Placental pericyte (primary cell): ENCODE measurements around the gene CEND1. TPM values are rescaled to one million over a fixed set of nuclear protein-coding genes. Genes with fewer than 3 reads are reported as not detected.

ENCODE experiments used
- small RNA-seq: library from RNA; depleted of rRNA; stranded (forward); fragments of <200 nt; gene quantifications from one replicate; pipeline ENCODE3, GENCODE V24; 2012; ENCODE audit warnings: low replicate concordance
- total RNA-seq: library from RNA; depleted of rRNA; stranded (reverse); fragments of >200 nt; gene quantifications from 2 replicates; pipeline ENCODE4 v1.2.3, GENCODE V29; 2012

Gene CEND1
- 0.22 and 1.4 TPM in 2 replicates for total RNA-seq

DNA sequence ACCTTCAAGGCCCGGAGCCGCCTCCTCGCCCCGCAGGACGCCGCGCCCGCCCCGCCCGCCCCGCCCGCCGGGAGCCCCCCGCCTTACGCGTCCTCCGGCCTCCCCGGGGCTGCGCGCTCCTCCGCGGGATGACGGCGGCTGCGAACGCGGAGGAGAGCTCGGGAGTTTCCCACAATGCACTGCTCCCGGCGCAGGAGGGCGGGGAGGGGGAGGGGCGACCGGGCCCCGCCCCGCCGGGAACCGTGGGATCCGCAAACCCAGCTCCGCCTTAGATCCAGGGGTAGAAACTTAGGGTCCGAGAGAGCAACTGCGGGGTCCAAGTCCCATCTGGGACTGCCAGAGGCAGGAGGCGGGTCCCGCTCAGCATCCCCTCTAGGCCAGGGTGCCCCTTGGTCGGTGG, at the start of gene CEND1:
Gene CEND1 (minus strand): TSS at position 148 of the 400 bp plus-strand sequence. CDS start 1,514 bp downstream, outside the sequence.

DNA sequence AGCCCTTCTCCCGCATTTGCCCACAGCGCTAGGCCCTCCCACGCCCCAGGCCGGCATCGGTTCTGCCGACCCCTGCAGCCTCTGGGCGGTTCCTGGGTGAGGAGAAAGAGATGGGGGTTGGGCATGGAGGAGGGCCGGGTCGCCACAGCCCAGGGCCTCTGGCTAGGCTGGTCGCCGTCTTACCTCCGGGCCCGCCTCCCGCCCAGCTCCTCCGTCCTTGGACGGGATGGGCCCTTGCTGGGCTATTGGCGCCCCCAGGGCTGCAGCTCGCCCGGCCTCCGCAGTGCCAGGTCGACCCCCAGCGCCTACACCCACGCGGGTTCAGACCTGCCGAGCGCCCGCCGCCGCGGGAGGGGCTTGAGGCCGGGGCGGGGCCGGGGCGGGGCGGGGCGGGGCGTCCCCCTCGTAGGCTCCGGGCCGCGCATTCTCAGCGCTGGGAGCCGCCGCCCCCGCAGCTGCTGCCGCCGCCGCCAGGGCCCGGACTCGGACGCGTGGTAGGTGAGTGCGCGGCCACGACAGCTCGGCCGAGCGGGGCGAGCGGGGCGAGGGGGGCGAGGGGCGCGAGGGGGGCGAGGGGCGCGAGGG, 42.7 kb upstream of the CEND1 start, which contains the start of gene CD151:
Gene CD151 (plus strand): TSS at position 424 of the 585 bp plus-strand sequence. CDS start 3,118 bp downstream, outside the sequence.

DNA sequence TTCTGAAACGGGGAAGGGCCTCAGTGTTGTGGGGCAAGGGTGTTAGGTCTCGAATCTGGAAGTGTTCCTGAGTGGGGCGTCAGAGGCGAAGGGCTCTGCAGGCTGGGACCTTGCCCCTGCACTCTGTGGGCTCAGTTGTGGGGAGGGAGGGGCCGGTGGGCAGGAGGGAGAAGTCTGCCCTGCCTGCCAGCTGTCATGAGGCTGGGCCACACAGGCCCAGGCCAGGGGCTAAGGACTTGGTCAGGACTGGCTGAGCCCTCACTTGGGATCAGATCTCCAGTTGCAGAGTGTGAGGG, 38.0 kb upstream of the CEND1 start, which contains the start of gene CRACR2B:
Gene CRACR2B (plus strand): TSS at position 23 of the 296 bp plus-strand sequence. CDS start 689 bp downstream, outside the sequence.

DNA sequence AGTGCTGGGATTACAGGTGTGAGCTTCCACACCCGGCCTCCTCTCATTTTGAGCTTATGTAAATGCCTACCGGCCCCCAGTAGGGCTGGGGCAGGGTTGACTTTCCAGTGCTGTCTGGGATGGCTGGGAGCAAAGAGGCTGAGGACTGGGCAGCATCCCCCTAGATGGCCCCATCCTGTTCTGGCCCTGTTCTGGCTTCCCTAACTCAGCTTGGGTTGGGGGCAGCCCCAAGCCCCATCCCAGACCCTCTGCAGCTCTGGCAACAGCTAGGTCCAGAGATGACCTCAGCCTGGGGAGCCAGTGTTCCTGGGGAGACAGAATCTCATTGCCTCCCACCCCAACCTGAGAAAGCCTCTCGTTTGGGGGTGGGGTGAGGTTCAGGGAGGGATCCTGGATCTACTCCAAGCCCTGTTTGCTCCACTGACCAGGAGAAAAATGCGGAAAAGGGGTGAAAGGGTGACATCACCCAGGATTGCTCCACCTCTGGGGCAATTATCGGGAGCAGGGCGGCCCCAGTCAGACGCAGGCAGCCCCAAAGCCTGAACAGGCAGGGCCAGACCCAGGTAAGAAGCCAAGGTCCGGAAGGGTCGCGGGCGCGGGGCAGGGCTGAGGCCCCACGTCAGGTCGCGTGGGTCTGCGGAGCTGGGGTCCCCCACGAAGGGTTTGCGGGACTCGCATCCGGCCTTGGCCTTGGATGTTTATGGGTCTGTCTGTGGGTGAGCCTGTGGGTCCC, 28.7 kb upstream of the CEND1 start, which contains the start of gene PNPLA2:
Gene PNPLA2 (plus strand): TSS at position 519 of the 733 bp plus-strand sequence. CDS start 805 bp downstream, outside the sequence.

DNA sequence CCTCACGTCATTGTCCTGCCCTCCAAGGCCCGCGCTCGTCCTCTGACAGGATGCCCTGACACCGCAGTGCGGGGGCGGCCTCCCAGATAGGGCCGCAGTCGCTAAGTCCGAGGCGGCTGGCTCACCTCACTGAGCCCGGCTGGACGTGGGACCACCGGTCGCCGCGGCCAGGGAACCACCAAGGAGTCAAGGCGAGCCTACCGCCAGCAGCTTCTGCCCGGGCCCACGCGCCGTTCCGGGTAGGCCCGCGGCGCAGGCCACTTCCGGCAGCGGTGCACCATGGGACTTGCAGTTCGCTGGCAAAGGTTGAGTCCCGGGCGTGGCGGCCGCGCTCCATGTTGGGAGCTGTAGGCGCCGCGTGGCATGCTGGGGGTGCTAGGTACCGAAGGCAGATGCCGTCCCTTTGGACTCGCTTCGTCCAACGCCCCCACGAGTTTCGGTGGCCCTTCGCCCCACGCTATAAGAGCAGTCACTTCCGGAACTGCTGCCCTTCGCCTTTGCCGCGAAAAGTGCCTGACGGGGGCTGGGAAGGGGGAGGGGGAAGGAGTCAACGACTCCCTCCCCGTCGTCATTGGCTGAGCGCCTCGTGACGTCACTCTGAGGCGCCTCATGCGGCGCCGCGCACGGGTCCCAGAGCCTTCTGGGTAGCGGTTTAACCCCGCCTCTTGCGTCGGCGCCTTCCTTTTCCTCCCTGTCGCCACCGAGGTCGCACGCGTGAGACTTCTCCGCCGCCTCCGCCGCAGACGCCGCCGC, 19.6 kb upstream of the CEND1 start, which contains the start of gene RPLP2:
Gene RPLP2 (plus strand): TSS at position 681 of the 753 bp plus-strand sequence. CDS start 268 bp downstream, outside the sequence.

DNA sequence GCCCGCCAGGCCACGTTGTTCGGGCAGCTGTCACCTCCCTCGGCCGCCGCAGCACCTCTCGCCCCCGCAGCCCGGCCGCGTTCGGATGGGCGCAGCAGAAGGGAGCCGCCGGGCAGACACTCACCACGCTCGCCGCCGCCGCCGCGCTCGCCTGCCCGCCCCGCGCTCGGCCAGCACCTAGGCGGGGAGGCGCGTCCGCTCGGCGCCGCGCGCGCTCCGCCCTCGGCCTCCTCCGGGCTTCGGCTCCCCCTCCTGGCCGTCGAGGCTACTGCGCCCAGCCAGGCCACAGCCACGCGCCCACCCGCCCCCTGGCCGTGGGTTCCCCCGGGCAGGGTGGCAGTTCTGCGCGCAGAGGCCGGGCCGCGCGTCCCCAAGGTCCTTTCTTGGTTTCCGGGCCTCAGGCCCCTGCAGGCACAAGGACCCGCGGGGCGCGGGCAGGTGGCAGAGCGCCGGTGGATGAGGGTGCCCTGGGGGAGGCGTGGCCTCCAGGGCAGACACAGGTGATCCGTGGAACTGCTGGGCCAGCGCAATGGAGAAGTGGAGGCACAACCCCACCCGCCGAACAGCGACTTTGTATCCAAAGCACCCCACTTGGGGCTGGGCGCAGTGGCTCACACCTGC, 8.3 kb upstream of the CEND1 start, which contains the start of gene SLC25A22:
Gene SLC25A22 (minus strand): TSS at position 189 of the 621 bp plus-strand sequence. CDS start 3,275 bp downstream, outside the sequence.

DNA sequence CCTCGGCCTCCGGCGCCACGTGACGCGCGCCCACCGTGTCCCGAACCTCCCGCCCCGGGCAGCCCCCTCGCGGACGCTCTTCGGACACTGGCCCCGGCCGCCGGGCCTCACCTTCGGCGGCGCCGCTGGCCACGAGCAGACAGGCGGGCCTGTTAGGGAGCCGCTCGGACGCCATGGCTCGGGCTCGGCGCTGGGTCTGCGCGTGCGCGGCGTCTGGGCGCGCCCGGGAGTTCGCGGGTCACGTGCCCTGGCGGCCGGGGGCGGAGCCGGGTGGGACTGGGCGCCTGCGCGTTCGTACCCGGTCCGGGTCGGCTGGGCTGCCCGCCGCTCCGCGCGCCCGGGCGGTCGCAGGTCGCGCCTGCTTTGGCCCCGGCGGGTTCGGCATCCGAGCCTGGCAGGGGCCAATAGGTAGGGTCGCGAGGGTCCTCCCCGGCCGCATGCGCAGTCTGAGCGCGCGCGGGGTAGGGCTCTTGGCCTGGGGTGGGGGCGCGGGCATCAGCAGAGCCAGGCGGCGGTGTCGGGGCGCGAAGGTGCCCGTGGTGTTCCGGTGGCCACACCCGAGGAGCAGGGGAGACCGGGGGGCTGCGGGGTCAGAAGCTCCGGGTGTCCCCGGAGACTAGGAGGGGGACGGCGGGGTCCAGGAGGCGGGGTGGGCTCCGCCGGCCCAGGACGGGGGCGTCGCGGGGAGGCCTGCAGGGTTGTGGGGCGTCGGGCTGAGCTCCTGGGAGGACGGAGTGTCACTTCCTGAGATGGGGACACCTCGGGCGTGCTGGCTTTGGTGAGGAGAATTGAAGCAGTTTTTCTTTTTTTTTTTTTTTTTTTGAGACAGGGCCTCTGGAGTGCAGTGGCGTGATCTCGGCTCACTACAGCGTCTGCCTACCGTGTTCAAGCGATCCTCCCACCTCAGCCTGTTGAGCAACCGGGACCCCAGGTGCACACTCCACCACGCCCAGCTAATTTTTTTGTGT, 12.3 kb downstream of the CEND1 start, which contains the start of gene GATD1:
Gene GATD1 (minus strand): TSS at position 200 of the 968 bp plus-strand sequence. CDS start 25 bp downstream, at position 175.

DNA sequence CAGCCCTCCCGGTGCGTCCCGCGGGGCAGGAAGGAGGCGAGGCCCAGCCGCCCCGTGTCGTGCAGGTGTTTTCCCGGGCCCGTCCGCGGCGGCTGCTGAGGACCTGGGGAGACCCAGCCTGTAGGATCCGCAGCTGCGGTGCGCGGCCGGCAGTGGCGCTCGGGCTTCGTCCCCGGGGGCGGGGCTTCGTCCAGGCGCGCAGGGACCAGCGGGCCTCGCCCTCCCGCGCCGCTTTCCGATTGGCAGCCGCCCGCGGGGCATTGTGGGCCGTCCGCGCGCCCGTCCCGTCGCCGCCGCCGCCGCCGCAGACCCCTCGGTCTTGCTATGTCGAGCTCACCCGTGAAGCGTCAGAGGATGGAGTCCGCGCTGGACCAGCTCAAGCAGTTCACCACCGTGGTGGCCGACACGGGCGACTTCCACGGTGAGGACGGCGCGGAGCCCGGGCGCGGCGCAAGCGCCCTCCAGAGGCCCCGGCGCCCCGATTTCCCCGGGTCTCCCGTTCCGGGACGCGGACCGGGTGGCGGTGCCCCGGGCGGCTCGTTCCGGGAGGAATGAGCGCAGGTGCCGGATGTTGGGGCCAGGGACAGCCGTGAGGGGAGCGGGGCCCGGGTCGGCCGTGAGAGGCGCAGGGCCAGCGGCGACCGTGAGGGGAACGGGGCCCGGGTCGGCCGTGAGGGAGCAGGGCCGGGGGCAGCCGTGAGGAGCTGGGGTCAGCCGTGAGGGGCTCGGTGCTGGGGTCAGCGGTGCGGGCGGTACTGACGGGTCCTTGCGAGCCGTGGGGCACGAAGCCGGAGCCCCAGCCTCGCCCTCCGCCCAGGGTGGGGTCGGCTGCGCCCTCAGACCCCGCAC, 42.5 kb downstream of the CEND1 start, which contains the start of gene TALDO1:
Gene TALDO1 (plus strand): TSS at position 307 of the 849 bp plus-strand sequence. CDS start 18 bp downstream, at position 325.

Small RNA genes within 50 kb of the gene (small RNA-seq; reads per million reads assigned to genes)
- not detected for gene SNORA52

Other genes with a start within 250 kb of the CEND1 start
- gene LMNTD2, start 229.4 kb downstream of the CEND1 start, total RNA-seq = 0.29 and 1.8 TPM in 2 replicates
- 9.7 and 19.3 TPM in 2 replicates for gene RASSF7, start 229.1 kb downstream of the CEND1 start, total RNA-seq
- 33.5 and 39.8 TPM in 2 replicates for gene PHRF1, start 213.6 kb downstream of the CEND1 start, total RNA-seq
- 9.3 and 17.9 TPM in 2 replicates for gene IRF7, start 174.1 kb downstream of the CEND1 start, total RNA-seq
- gene CDHR5, start 165.1 kb downstream of the CEND1 start, total RNA-seq = not detected in 2 replicates
- gene SCT, start 162.9 kb downstream of the CEND1 start, total RNA-seq = not detected in 2 replicates
- 0.22 TPM in 1 of 2 replicates, not detected in the other for gene DRD4, start 152.8 kb downstream of the CEND1 start, total RNA-seq
- 29.1 and 39.2 TPM in 2 replicates for gene DEAF1, start 94.9 kb downstream of the CEND1 start, total RNA-seq
- gene TMEM80, start 94.3 kb downstream of the CEND1 start, total RNA-seq = 7.0 and 14.6 TPM in 2 replicates
- 51.4 and 51.7 TPM in 2 replicates for gene EPS8L2, start 83.9 kb downstream of the CEND1 start, total RNA-seq
- gene TALDO1, start 42.6 kb downstream of the CEND1 start, total RNA-seq = 213 and 250 TPM in 2 replicates
- gene GATD1, start 12.6 kb downstream of the CEND1 start, total RNA-seq = 39.9 and 53.8 TPM in 2 replicates
- 11.2 and 23.0 TPM in 2 replicates for gene SLC25A22, start 8.2 kb upstream of the CEND1 start, total RNA-seq
- gene PIDD1, start 15.1 kb upstream of the CEND1 start, total RNA-seq = 8.1 and 8.6 TPM in 2 replicates
- 123 and 310 TPM in 2 replicates for gene RPLP2, start 19.9 kb upstream of the CEND1 start, total RNA-seq
- 24.9 and 51.9 TPM in 2 replicates for gene PNPLA2, start 28.8 kb upstream of the CEND1 start, total RNA-seq
- 0.66 and 1.4 TPM in 2 replicates for gene CRACR2B, start 37.8 kb upstream of the CEND1 start, total RNA-seq
- 283 and 431 TPM in 2 replicates for gene CD151, start 42.9 kb upstream of the CEND1 start, total RNA-seq
- gene POLR2L, start 52.4 kb upstream of the CEND1 start, total RNA-seq = 55.6 and 107 TPM in 2 replicates
- 186 and 224 TPM in 2 replicates for gene TSPAN4, start 52.8 kb upstream of the CEND1 start, total RNA-seq
- 49.0 and 71.1 TPM in 2 replicates for gene CHID1, start 120.7 kb upstream of the CEND1 start, total RNA-seq
- gene AP2A2, start 135.8 kb upstream of the CEND1 start, total RNA-seq = 49.9 and 61.4 TPM in 2 replicates
- not detected in 2 replicates for gene MUC6, start 246.6 kb upstream of the CEND1 start, total RNA-seq